ENCODE data around the gene IDI2. TPM values are rescaled to one million over a fixed set of nuclear protein-coding genes. Genes with fewer than 3 reads are reported as not detected.

IDI2 gene
- total RNA-seq, 1 donor from 2014 or later, result not detected

GRCh38 chr10:1059902-1060301, 34.2 kb upstream of the IDI2 start:
- Histone ChIP-seq H3K9me3 (no peaks in the 10 kb centered on the region), H3K27ac (no peak overlapping the region), H3K36me3 (peaks cover 0 to 4% of the 10 kb centered on the region in 2 donors), H3K4me3 (no peak overlapping the region), H3K4me1 (peaks cover 47% of the 10 kb centered on the region), H3K27me3 (no peaks in the 10 kb centered on the region)
- intact Hi-C loops (cut with DNase I), result loop anchor here (10.0 kb wide), 1 partner anchor 125 kb away; the partner anchor contains the start of gene LARP4B
- DNase-seq (ENCODE audit: extremely low spot score in 2 of 2), result no peak
- peak; percentile 17 to 58 for TF ChIP-seq POLR2AphosphoS5 (IDR thresholded peaks at IDR 0.05; ENCODE audit: insufficient read depth in 1 of 2, low read depth in 1 of 2)
- no peak for TF ChIP-seq POLR2A (IDR thresholded peaks at IDR 0.05)
- TF ChIP-seq, protein P1, sequence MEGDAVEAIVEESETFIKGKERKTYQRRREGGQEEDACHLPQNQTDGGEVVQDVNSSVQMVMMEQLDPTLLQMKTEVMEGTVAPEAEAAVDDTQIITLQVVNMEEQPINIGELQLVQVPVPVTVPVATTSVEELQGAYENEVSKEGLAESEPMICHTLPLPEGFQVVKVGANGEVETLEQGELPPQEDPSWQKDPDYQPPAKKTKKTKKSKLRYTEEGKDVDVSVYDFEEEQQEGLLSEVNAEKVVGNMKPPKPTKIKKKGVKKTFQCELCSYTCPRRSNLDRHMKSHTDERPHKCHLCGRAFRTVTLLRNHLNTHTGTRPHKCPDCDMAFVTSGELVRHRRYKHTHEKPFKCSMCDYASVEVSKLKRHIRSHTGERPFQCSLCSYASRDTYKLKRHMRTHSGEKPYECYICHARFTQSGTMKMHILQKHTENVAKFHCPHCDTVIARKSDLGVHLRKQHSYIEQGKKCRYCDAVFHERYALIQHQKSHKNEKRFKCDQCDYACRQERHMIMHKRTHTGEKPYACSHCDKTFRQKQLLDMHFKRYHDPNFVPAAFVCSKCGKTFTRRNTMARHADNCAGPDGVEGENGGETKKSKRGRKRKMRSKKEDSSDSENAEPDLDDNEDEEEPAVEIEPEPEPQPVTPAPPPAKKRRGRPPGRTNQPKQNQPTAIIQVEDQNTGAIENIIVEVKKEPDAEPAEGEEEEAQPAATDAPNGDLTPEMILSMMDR (IDR thresholded peaks at IDR 0.05), result no peak

- TF ChIP-seq POLR2AphosphoS5 (IDR thresholded peaks at IDR 0.05; ENCODE audit: insufficient read depth in 1 of 2, low read depth in 1 of 2), result no peak
- TF ChIP-seq, protein P1 (IDR thresholded peaks at IDR 0.05), result no peak
- H3K9me3 ChIP-seq, result no peaks in the 10 kb centered on the region
- H3K4me3 ChIP-seq, result no peak overlapping the region
- intact Hi-C loops (cut with DNase I), result loop anchor here (10.0 kb wide), 1 partner anchor 123 kb away; the partner anchor contains the start of gene LARP4B
- H3K27me3 ChIP-seq, result no peaks in the 10 kb centered on the region
- no peak for DNase-seq (ENCODE audit: extremely low spot score in 2 of 2)
- H3K36me3 ChIP-seq, result no peaks in the 10 kb centered on the region
- no peak overlapping the region for H3K27ac ChIP-seq
- peaks cover 59% of the 10 kb centered on the region for H3K4me1 ChIP-seq
Measured at GRCh38 chr10:1058017-1058416, 32.4 kb upstream of the IDI2 start.

DNA sequence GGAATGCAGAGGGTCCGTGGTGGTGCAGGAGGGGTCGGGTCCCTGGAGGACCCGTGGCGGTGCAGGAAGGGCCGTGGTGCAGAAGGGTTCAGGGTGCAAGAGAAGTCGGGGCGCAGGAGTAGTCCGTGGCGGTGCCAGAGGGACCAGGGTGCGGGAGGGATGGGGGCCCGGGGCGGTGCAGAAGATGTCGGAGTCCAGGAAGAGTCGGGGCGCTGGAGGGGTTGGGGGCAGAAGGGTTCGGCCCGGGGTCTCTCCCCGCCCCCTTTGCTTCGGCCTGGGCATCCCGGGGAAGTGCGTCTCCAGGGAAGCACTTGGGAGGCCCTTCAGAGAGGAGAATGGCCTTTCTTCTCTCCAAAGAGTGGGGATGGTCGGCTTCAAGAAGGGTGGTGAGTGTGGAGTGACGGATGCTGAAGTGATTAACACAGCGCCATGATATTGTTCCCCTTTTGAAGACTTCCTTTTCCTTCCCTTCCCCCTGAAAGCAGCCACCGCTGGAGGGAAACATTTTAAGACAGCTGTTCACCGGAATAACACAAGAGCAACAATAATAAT, 31.5 kb upstream of the IDI2 start:
- intact Hi-C loops (cut with DNase I), result loop anchor here (10.0 kb wide), 1 partner anchor 122 kb away; the partner anchor contains the start of gene LARP4B
- peak overlapping the region; percentile 68 to 98 for H3K4me3 ChIP-seq
- H3K27ac ChIP-seq, result peak overlapping the region; percentile 98
- peaks cover 0 to 6% of the 10 kb centered on the region in 2 donors for H3K36me3 ChIP-seq
- no peak for DNase-seq (ENCODE audit: extremely low spot score in 2 of 2)
- H3K9me3 ChIP-seq, result no peaks in the 10 kb centered on the region
- H3K4me1 ChIP-seq, result peaks cover 59% of the 10 kb centered on the region
- TF ChIP-seq POLR2A (IDR thresholded peaks at IDR 0.05) (no peak), POLR2AphosphoS5 (IDR thresholded peaks at IDR 0.05; ENCODE audit: insufficient read depth in 1 of 2, low read depth in 1 of 2) (no peak)
- TF ChIP-seq, protein P1 (IDR thresholded peaks at IDR 0.05), result no peak
- no peaks in the 10 kb centered on the region for H3K27me3 ChIP-seq

GRCh38 chr10:1056326-1057105, 30.9 kb upstream of the IDI2 start, which contains the start of gene WDR37:
Gene WDR37 (plus strand): TSS chr10:1056385. CDS start chr10:1072156, 15,771 bp downstream.
- Histone ChIP-seq H3K27me3 (no peaks in the 10 kb centered on the region), H3K9me3 (no peaks in the 10 kb centered on the region), H3K27ac (peak within 1 kb of the TSS; percentile 98), H3K4me1 (peaks cover 59% of the 10 kb centered on the region), H3K36me3 (peaks cover 0 to 6% of the 10 kb centered on the region in 2 donors), H3K4me3 (peak within 1 kb of the TSS; percentile 68 to 98)
- TF ChIP-seq, protein P1 (IDR thresholded peaks at IDR 0.05), result no peak
- peak; percentile 58 to 88 for TF ChIP-seq POLR2AphosphoS5 (IDR thresholded peaks at IDR 0.05; ENCODE audit: insufficient read depth in 1 of 2, low read depth in 1 of 2)
- TF ChIP-seq POLR2A (IDR thresholded peaks at IDR 0.05), result peak in 1 of 2 donors; percentile 32
- no peak for DNase-seq (ENCODE audit: extremely low spot score in 2 of 2)
- intact Hi-C loops (cut with DNase I), result loop anchor here (10.0 kb wide), 1 partner anchor 122 kb away; the partner anchor contains the start of gene LARP4B
